GM06990 (cell line): ENCODE results near the gene RBP4.

Source experiments
- DNase-seq: peaks from one replicate; pipeline ENCODE4 v3.0.0-alpha.2; 2011; ENCODE audit not compliant: insufficient read length; ENCODE audit errors: extremely low read depth
- H3K27me3 ChIP-seq: replicated peaks from 2 replicates; pipeline ENCODE4 v1.6.0; 2011; ENCODE audit warnings: low read length; ENCODE audit not compliant: control insufficient read depth, insufficient read depth
- H3K36me3 ChIP-seq: 2 replicates; pipeline ENCODE4 v1.5.1; 2011; ENCODE audit warnings: low read length; ENCODE audit not compliant: control insufficient read depth, insufficient read depth
- H3K4me3 ChIP-seq: replicated peaks from 2 replicates; pipeline ENCODE4 v1.5.1; 2011; ENCODE audit warnings: low read depth, mild to moderate bottlenecking, control low read depth, low read length
- CTCF ChIP-seq: IDR thresholded peaks from 2 replicates; pipeline ENCODE4 v1.5.1; 2011; ENCODE audit warnings: low read length, control low read depth, mild to moderate bottlenecking, inconsistent platforms; ENCODE audit not compliant: insufficient read depth, poor library complexity, severe bottlenecking

The RBP4 gene

GRCh38 chr10:93590638-93591037 is 10.4 kb downstream of the RBP4 start:
- DNase-seq: no peak
- Histone ChIP-seq H3K4me3 (no peak overlapping the region), H3K36me3 (no peaks in the 10 kb centered on the region), H3K27me3 (no peaks in the 10 kb centered on the region)
- TF ChIP-seq CTCF: no peak

GRCh38 chr10:93589648-93590562 is 11.1 kb downstream of the RBP4 start:
- TF ChIP-seq CTCF: no peak
- Histone ChIP-seq H3K36me3 (no peaks in the 10 kb centered on the region), H3K27me3 (no peaks in the 10 kb centered on the region), H3K4me3 (no peak overlapping the region)
- DNase-seq: no peak

- no peak for TF ChIP-seq CTCF
- Histone ChIP-seq H3K27me3 (no peaks in the 10 kb centered on the region), H3K36me3 (no peaks in the 10 kb centered on the region), H3K4me3 (no peak overlapping the region)
- no peak for DNase-seq
Measured at GRCh38 chr10:93584445-93584844, 16.6 kb downstream of the RBP4 start.

GRCh38 chr10:93580828-93581227 is 20.2 kb downstream of the RBP4 start:
- DNase-seq: no peak
- H3K36me3 ChIP-seq: no peaks in the 10 kb centered on the region
- TF ChIP-seq CTCF: no peak

GRCh38 chr10:93579985-93580711 is 20.9 kb downstream of the RBP4 start:
- Histone ChIP-seq H3K27me3 (no peaks in the 10 kb centered on the region), H3K36me3 (no peaks in the 10 kb centered on the region), H3K4me3 (no peak overlapping the region)
- DNase-seq: no peak
- no peak for TF ChIP-seq CTCF

More at GRCh38 chr10:93580828-93581227, 20.2 kb downstream of the RBP4 start:
- Histone ChIP-seq H3K27me3 (no peaks in the 10 kb centered on the region), H3K4me3 (no peak overlapping the region)
